ENCODE measurements around the gene SHD.
A peak's percentile ranks its signal among the peaks of the same experiment; 100 is the strongest.
"Not testable (repeated sequence)": the region's sequence is repeated elsewhere in the genome, so short reads cannot be mapped to it uniquely, and the experiment has no call there.

The SHD gene

DNA sequence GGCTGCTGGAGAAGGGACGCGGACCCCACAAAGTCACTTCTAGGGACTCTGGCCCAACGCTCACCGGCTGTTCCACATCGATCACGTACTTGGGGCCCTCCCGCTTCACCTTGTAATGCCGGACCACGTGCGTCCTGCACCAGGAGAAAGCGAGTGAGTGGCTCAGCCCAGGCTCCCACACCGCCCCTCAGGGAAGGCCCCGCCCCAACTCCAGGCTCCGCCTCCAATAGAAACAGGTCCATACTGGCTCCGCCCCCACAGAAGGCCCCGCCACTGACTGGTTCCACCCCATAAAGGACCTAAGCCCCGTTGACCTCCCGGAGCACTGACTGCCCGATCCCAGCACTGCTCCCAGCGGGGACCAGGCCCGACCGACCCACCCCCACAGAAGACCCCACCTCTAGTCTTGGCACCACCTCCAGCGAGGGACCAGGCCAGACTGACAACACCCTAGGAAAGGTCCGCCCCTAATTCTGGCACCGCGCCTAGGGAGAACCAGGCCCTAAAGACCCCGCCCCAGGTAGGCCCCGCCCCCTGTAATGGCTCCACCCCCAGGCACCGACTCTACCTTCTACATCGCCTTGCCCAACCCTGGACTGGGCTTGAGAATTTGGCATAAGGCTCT is 48.3 kb downstream of the SHD start:
- DNase-seq (ENCODE audit: low read depth): no peak

DNA sequence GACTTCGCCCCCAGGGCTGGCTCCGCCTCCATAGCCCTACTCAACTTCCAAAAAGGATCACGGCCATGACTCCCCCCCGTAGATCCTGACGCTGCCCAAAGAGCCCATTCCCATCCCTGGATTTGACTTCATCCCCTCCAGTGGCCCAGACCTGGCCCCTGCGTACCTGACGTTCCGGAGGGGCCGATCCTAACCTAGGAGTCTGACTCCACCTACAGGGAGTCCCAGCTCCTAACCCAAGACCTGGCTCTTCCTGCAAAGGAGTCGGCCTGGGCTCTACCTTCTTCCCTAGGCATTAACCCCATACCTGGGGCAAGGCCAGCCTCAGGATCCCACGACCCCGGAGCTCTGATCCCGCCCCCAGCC is 48.8 kb downstream of the SHD start:
- no peak for DNase-seq (ENCODE audit: low read depth)

DNA sequence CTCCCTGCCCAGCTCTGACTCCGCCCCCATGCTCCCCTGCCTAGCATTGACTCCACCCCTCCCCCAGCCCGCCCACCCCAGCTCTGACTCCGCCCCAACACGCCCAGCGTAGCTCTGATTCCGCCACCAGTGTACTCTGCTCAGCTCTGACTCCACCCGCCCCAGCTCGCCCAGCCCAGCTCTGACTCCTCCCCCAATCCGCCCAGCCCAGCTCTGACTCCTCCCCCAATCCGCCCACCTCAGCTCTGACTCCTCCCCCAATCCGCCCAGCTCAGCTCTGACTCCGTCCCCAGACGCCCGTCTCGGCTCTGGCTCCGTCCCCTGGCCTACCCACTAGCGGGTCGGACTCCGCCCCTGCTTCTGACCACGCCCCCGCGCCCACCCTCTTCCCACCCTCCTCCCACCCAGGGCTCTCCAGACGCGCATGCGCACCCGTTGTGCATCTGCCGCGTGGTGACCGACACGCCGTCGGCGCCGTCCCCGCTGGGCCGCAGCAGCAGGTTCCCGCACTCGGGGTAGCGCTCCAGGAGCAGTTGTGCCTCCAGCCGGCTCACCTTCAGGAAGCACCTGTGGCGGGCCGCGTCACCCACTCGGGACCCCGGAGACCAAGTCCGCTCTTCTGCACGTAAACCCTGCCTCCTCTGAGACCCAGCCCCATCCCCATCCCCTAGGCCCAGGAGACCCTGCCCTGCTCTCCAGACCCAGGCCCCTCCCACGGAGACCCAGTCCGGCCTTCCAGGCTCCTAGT is 49.4 kb downstream of the SHD start:
- peak; percentile 82 for DNase-seq (ENCODE audit: low read depth)

DNA sequence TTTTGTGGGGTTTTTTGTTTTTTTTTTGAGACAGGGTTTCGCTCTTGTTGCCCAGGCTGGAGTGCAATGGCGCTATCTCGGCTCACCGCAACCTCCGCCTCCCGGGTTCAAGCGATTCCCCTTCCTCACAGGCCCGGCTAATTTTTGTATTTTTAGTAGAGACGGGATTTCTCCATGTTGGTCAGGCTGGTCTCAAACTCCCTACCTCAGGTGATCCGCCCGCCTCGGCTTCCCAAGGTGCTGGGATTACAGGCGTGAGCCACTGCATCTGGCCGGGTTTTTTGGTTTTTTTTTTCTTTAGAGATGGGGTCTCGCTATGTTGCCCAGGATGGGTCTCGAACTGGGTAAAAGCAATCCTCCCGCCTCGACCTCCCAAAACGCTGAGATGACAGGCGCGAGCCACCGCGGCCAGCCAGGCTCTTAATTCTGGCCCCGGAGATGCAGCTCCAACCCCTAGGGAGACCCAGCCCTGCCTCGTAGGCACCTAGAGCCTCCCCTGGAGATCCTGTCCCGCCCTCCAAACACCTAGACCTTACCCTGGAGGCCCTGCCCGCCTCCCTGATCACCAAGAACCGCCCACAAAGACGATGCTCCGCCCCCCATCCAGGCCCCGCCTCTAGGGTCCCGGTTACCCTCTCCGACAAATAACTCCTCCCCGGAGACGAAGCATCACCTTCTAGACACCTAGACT is 50.1 kb downstream of the SHD start:
- DNase-seq (ENCODE audit: low read depth): not testable (repeated sequence)

DNA sequence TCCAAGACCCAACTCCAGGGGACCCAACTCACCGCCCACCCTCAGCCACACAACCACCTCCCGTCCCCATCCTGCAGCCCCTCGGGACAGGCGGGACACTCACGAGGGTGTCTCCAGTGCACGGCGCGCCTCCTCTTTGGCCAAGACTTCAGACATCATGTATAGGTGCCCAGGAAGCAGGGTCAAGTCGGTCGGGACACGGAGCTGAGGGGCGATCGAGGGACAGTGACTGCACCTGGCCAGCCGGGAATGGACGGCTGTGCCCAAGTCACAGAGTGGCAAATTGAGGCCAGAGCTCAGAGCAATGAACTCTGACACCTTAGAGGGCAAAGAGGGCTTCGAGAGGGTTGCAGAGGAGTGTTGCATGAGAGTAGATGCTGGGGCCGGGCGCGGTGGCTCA is 50.8 kb downstream of the SHD start:
- DNase-seq (ENCODE audit: low read depth): no peak

DNA sequence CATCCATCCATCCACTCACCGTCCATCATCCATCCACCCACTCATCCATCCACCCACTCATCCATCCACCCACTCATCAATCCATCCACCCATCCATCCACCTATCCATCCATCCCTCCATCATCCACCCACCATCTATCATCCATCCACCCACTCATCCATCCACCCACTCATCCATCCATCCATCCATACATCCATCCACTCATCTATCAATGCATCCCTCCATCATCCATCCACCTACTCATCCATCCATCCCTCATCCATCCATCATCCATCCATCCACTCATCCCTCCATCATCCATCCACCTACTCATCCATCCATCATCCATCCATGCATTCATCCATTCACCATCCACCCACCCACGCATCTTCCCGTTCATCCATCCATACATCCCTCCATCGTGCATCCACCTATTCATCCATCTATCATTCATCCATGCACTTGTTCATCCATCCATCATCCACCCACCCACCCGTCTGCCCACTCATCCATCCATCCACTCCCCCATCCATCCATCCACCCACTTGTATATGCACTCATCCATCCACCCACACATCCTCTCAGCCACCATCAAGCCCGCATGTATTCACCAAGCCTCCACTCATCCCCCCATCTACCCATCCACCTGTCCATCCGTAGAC is 56.0 kb downstream of the SHD start:
- no peak for DNase-seq (ENCODE audit: low read depth)

DNA sequence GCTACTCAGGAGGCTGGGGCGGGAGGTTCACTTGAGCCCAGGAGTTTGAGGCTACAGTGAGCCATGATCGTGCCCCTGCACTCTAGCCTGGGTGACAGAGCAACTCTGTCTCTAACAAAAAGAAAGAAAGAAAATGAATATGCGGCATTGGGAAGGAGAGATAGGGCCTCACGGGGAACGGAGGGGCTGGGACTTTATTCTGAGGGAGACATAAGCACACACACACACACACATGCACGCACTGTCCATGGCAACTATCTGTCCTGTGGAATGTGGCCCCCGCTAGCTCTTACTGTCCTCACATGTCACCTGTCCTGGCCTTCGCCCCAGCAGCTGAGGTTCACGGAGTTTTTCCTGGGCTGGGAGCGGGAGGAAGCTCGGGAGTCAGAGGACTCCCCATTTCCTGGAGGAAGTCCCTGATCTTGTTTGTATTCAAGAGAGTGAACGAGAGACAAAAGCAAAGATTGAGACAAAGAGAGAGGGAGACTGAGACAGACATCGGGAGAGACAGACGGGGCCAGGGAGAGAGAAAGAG is 58.9 kb downstream of the SHD start:
- DNase-seq (ENCODE audit: low read depth): no peak

DNA sequence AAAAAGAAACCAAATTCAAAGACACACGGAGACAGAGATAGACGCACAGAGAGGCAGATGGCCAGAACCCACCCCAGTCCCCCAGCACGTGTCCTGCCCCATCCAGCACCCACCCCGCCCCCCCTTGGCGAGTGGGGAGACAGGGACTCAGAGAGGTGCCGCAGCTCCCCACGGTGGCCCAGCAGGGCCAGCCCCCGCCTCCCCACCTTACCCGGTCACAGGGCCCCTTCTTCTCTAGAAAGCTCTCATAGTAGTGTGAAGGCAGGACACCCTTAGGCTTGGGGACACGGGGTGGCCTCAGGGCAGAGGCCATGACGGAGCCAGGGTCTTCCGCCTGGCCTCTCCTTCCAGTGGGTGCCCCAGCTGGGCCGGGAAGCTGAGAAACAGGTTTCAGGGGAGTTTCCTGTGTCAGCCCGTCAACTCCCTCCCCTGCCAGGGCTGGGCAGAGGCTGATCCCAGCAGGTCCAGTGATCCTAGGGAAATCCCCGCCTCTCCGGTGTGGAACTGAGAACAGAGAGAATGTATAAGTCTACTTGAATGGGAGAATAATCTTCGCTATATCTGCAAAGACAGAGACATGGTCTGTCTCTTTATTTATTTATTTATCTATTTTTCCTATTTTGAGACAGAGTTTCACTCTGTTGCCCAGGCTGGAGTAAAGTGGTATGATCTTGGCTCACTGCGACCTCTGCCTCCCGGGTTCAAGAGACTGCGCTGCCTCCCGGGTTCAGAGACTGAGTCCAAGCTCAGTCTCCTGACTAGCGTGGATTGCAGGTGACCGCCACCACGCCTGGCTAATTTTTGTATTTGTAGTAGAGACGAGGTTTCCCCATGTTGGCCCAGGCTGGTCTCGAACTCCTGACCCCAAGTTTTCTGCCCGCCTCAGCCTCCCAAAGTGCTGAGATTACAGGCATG is 59.6 kb downstream of the SHD start, which contains the start of gene STAP2:
TSS of gene STAP2 (minus strand) at position 387 of the 915 bp plus-strand sequence. CDS start at position 313, 74 bp downstream.
- DNase-seq (ENCODE audit: low read depth): no peak

All from non-pigmented ciliary epithelial cell (primary cell).